HG02759 (cell line): ENCODE data around the gene HOXA6.

Experiments
- ATAC-seq: cut with Tn5 transposase; IDR thresholded peaks from one replicate; pipeline ENCODE4 v1.9.1; 2021; ENCODE audit warnings: mild to moderate bottlenecking, moderate library complexity; ENCODE audit not compliant: unreplicated experiment

The HOXA6 gene

DNA sequence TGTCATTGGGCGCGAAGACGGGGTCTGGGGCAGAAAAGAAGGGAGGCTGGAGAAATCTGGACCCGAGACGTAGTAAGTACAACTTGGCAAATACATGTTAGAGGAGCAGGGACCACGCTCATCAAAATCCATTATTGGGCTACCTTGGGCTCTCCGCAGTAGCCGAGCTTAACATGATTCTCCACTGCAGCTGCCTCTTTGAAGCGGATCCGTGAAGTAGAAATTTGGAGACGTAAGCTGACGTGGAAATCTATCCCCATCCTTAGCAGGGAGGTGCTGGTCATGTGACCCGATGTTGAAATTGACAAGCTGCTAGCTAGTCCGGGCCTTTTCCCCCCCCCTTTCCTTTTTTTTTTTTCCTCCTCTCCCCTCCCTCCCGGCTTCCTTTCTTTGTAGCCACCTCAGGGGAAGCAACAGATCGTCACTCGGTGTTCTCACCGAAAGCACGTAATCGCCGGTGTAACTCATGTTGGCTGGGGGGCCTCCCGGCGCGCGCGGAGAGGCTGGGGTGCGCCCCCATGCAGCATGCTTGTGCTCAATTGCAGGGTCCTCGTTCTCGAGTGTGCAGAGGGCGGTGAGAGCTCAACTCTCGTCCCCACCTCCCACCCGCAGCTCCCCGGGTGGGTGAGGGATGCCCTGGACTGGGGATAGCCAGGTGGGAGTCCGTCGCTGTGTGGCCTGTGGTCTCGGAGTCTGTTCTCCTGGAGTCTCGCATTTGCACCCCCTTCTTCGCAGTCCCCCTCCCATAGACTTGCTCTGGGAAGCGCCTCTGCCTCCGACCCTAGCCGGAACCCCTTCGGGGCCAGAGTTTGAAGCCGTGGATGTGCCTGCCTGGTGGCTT lies 37.7 kb upstream of the HOXA6 start, which contains the start of gene HOXA11:
TSS of gene HOXA11 (minus strand) at position 220 of the 841 bp plus-strand sequence. CDS start at position 132, 88 bp downstream.
- ATAC-seq = no peak

DNA sequence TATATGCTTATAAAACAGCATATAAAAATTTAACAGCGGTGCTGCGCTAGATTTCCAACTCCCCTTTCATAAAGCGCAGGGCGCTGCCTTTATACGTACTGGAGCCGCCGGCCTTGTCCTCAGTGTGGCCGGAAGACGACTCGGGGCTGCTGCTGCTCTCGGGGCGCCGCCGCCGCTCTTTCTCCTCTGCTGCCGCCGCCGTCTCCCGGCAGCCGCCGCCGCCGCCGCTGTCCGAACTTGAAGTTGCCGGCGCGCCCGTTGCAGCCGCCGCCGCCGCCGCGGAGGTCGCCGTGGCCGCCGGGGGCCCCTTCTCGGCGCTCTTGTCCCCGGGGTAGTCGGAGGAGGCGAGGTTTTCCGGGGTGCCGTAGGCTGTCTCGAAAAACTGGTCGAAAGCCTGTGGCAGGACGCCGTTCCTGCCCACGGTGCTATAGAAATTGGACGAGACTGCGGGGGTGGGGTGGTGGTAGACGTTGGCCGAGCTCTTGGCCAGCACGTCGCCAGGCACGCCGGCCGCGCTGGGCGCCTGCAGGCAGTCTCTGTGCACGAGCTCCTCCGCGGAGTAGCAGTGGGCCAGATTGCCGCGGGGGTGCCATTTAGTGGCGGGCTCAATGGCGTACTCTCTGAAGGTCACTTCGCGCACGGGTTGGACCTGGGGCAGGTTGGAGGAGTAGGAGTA lies 36.9 kb upstream of the HOXA6 start:
- peak; percentile 48 for ATAC-seq

DNA sequence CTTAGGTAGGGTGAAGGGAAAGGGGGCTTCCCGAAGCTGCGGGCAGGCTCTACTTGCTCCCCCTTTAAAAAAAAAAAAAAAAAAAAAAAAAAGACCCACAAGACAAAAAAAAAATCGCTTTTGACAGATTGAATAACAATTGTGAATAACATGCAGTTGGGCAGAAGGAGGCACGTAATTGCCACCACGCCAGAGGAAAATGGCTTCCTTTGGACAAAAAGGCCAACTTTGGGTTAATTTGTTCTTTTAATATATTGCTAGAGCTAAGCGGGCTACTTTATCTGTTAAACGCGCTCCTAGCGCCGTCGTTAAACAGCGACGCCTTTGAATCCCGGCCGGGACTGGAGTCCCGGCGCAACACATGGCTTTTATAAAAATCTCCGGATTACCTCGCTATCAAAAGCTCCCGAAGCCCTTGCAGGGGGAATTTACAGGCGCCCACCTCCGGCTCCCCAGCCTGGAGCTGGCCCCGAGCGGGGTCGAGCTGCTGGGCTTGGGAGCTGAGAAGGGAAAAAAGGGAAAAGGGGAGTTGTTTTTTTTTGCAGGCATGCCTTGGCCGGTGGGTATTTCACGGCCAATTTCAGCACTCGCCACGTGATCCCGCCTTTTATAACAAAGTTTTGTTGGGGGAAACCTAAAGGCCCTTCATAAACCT lies 36.2 kb upstream of the HOXA6 start:
- no peak for ATAC-seq

DNA sequence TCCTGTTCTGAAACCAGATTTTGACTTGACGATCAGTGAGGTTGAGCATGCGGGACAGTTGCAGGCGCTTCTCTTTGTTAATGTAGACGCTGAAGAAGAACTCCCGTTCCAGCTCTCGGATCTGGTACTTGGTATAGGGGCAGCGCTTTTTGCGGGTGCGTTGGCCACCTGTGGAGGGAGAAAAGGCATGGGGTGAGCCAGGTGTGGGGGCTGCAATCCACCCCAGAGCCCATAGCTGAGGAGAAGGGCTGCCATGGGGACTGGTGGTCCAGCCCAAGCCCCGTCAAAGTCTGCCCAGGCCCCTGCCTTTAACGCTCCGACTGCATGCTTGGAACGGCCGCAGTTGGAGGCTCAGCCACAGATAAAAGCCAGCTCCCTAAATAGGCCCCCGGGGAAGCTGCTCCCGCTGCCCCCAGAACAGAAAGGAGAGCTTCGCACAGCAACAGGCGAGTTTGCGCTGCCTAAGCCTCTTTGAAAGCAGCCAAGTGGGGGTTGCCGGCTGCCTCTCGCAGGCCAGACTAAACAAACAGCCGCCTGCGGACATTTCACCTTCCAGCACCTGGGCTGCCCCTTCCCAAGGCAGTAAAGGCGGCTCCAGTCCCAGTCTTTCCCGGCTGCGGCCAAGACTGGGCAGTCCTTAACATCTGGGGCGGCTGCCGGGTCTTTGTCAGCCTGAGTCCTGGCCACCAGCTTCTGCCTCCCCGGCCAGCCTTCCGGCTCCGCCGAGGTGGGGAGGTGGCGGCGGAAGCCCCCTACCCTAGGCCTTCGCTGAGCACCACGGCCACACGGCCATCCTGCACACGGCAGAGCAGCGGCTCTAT lies 35.5 kb upstream of the HOXA6 start:
- ATAC-seq = no peak

DNA sequence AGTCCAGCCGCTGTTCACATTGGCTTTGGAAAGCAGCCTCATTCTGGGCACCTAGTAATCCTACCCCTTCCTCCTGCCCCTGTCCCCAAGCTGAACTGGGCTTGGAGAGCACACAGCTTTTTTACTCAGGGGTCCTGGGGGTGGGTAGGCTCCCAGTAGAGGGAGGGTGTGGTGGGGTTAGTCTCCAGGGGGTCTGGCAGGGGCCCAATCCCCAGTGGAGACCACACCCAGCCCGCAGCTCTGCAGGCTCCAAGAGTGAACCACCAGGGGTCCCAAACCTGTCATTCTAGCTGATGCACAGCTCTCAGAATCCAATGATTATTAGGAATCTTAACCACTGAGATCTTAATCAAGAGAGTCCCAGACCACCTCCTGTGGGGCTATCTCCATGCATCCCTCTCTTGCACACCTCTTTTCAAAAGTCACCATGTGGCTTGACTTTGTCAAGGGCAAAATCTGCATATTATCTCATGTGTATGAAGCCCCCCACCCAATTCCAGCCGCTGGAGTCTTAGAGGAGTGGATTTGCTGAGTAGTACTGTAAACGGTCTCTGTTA lies 34.8 kb upstream of the HOXA6 start:
- no peak for ATAC-seq

DNA sequence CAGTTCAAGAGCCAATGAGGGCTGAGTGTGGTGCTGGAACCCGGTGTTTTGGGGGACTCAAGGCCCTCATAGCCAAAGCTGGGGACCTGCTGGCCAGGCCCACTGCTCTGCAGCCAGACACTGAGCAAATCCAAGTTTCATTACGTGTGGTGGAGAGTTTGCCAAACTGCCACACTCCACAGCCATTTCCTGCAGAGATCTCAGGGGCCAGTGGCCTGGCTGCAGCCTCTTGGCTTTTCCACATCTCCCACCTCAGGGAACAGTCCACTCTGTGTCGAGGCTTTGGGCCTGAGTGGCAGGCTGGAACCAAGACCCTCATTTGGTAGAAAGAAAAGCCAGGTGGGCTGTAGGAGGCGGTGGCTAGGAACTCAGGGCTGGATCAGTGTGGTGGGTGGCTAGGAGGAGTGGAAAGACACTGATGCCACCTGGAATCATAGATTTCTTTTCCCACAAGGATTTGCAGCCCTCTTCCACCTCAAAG lies 34.3 kb upstream of the HOXA6 start:
- no peak for ATAC-seq

DNA sequence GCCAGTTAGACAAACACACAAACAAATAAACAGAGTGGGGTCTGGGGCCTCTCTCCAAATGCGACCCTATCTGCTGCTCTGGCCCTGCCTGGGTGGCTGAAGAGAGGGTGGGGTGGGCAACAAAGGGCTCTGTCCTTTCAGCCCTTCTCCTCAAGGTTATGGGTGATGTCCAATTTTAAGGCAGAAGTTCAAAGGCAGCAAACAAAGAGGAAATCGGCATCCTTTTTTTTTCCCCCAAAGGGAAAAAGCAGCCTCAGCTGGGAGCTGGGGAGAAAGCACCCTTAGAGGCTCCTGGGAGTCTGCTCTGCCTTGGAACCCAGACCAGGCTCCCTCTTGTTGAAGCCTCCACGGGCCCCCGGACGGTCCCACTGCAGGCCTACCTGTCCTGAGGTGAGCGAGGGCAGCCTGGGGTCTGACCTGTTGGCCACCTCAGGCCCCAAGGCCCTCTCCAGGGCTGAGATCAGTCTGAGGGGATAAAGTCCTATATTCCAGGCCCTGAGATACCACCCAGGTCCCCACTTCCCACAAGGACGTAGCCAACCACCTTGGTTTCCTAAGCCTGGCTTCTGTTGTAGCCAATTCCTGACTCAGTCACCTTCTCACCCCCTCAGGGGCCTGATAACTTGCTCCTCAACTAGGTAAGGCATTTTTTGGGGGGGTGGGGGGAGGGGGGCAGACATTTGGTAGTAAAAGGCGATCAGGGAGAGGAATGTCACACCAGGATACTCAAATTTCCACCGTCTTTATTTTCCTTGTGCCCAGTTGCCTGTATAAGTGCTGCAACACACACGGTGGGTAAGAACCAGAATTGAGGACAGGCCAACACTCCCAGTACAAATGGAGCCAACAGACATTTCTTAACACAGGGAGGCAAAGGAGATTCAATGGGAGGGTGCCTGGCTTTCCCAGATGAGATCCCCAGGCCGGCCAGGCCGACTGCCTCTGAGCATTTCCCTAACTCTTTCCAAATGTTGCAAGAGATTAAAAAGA lies 33.2 kb upstream of the HOXA6 start:
- ATAC-seq = no peak

DNA sequence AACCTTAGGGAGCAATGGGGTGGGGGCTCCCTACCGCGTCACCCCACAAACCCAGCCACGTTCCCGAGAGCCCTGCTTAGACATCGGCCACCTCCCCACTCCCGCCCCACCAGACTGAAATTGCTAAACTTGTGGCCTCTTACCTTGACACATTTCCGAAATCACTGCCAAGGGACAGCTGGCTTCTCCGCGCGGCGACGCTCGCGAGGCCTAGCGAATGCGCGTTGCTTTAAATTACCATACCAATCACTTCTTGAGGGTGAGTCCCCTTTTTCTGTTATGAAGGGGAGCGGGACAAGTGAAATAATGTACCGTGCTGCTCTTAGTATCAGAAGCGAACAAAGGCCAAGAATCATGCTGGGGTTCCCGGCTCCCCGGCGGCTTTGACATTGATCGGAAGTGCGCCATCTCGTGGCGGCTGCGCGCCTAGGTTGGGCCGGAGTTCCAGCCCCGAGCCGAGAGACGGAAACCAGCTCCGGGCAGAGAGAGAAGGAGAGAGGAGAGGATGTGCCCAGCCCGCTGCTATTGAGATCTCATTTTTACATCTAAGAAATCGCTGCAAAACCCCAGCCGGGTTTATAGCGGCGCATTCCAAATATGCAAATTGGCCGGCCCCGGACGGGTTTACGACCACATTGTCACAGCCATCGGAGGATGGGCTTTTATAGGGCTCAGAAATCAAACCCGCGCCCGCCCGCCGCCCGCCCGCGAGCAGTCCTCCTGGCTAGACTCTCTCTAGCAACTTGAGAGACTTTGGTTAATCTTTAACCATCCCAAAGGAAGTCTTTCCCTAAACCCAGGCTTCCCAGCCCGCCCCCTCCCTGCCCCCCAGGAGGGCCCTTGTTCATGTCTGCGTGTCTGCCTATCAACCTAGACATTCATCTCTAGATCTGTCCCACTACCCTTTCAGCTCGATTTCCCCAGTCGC lies 32.2 kb upstream of the HOXA6 start:
- ATAC-seq = no peak

DNA sequence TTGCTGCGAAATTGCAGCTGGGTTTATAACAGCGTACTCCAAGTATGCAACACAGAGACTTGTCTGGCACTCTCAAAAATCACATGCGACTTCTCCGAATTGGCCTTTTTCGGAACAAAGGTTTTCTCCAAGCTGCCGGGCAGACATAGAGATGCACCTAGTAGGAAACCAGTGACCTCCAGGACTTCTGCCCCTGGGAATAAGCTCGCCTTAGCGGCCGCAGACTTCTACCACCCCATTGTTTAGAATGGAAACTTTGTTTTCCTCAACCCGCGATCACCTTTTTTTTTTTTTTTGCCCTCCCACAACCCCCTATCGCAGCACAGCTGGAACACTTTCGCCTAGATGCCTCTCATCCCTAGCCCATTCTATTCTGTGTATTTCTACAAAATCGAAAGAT lies 31.5 kb upstream of the HOXA6 start:
- no peak for ATAC-seq

DNA sequence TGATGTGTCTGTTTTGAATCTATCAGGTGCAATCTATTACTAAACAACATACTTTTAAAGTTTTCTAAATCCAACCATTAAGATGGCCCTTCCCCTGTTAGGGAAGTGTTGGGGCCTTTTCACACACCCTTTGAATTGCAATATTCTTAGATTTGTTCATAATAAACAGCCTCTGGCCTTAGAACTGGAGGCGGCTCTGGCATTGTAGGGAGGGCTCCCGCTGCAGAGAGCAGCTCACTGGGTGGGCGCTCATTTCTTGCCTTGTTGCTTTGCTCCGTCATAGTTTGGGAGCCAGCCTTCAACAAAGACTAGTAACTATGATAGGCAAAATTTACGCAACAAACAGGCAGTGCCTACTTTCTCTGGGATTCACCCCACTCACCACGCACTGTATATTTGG lies 30.8 kb upstream of the HOXA6 start:
- ATAC-seq = no peak

DNA sequence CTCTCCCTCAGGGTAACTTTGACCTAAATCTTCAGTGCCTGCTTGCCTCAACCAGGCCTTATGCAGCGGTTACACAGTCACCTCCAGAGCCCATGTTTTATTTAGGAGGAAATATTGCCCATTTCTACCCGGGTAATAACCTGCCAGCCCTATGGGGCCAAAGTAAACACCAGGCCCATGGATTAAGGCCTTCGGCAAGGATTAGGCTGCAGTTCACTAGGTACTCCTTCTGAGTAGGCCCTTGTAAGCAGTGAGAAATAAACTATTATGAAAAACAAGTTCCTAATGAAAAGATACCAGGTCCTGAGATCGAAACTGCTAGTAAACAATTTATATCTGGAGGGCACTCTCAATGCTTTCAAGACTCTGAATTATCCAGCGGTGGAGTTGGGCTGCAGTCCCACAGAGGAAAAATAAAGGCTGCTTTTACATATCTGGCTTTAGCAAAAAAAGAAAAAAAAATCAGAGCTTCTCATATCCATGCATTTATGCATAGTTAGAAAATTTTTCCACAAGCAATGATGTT lies 30.3 kb upstream of the HOXA6 start:
- ATAC-seq = no peak

DNA sequence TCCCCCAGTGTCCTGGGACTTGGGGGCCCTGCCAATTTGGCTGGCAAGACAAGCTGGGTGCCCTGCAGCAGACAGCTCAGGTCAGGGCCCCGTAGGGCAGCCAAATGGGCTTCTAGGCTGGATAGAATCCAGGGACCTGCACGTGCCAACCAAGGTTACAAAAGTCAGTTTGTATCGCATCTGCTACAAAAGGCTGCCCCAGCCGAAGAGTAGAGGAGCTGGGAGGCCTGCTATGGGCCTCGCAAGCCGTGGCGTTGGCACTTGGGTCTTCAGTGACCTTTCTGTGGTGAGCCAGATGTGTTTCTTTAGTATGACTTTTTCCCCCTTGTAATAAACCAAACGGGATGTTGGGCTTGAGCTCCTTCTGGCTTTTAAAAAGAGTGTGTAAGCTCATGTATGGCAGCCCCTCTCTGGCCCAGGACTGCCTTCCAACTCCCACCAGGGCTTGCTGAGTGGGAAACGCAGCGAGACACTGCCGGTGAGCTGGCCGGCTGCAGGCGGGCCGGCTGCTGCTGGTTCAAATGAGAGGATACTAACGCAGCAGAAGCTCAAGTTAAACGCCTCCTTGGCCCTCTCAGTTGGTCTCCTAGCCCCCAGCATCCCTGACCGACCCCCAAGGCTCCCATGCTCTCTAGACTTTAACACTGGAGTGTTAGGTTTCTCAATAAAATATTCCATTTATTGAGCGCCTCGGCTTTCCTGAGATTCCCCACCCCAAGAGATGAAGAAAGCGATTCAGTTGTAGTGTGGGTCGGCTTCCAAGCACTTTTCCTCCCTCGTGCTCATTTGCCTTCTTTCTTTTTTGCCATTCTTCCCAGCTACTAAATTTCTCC lies 29.6 kb upstream of the HOXA6 start:
- no peak for ATAC-seq

DNA sequence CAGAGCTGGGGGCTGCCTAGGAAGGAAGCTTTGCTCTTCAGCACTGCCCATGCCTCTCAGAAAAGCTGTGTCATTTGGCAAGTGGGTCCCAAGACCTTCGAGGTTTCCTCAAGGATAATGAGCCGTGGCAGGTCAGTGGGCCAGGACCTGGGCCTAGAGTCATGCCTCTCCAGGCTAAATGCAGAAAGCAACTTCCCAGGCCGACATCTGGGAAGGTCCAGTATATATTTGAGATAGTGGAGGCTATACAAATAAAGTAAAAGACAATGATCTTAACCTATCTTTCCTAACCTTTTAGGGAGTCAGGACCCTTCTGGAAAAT lies 28.9 kb upstream of the HOXA6 start:
- no peak for ATAC-seq

DNA sequence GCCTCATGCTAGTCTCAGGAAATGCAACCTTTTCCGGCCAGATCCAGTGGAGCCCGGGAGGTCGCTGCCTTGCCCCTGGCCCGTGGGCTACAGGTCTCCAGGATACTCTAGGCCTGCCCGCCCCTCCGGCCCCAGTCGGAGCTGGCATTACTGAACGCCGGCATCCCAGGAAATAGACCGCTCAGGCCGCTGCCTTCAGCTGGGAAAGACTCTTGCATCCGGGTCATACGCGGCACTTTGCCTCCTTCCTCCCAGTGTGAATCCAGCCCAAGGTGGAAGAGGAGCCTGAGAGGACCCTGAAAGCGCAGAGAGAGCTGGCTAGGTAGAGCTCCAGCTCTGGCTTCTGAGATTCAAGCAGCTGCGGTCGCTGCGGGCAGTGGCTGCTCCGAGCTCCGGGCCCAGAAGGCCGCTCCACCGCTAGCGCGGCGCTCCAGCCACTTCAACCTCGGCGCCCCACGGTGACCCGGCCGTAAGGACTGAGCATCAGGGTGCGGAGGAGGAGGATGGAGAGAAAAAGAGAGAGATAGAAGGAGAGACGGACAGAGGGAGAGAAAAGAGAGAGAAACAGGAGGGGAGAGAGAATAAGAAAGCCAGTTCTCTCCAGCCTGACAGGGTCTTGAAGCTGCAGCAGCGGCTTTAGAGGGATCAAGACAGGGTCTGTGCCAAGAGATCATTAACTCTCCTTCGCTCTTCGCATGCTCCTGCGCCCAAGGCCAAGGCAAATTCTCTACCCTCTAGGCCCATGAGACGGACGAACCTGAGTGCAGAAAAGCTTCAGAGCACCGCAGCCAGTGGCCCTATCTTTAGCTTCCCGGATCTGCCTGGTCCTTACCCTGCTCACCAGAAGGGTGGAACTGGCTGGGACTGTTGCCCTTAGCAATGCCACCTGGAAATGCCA lies 28.3 kb upstream of the HOXA6 start:
- ATAC-seq = no peak

DNA sequence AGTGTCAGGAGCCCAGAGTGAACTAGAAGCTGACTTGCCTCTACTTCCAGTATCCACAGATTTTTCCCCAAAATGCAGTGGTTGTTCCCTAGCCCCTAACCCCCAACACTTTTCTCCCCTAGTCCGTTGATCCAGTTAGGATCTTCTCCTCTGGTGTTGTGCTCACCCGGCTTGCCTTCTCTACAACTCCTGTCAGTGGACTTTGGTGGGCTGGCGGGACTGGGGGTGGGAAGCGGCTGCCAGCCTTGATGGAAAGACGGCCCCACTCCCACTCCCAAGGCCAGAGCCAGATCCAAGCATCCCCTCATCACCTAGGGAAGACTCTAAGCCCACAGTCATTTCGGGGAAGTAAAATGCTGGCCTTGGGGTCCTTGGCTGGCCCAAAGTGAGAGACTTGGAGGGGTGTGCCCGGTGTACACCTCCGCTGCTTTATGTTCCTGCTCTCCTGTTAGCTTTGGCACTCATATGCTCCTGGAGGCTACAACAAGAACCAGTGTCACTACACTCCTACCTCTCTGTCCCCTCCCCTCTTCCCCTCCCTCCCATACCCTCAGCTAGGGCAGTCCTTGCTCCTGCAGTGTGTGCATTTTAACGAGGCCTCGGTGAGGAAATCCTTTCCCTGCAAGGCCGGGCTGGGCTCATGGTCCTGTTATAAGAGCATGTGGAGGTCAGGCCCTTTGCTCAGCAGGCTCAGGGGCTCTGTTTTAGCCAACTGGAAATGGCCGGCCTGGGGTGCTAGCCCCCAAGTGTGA lies 27.5 kb upstream of the HOXA6 start:
- ATAC-seq = no peak
